Dermis blood vessel endothelial cell (primary cell): ENCODE results near the gene LRR1. TPM values are rescaled to one million over a fixed set of nuclear protein-coding genes. Genes with fewer than 3 reads are reported as not detected.
"Not testable (repeated sequence)": the region's sequence is repeated elsewhere in the genome, so short reads cannot be mapped to it uniquely, and the experiment has no call there.

Experiments used
- DNase-seq: peaks from one replicate; pipeline ENCODE4 v3.0.0; 2010
- total RNA-seq: library from RNA; depleted of rRNA; stranded (reverse); fragments of >200 nt; gene quantifications from 2 replicates; pipeline ENCODE4 v1.2.3, GENCODE V29; 2014

The LRR1 gene
- total RNA-seq, 1 donor from 2014 or later = 15.7 TPM

DNA sequence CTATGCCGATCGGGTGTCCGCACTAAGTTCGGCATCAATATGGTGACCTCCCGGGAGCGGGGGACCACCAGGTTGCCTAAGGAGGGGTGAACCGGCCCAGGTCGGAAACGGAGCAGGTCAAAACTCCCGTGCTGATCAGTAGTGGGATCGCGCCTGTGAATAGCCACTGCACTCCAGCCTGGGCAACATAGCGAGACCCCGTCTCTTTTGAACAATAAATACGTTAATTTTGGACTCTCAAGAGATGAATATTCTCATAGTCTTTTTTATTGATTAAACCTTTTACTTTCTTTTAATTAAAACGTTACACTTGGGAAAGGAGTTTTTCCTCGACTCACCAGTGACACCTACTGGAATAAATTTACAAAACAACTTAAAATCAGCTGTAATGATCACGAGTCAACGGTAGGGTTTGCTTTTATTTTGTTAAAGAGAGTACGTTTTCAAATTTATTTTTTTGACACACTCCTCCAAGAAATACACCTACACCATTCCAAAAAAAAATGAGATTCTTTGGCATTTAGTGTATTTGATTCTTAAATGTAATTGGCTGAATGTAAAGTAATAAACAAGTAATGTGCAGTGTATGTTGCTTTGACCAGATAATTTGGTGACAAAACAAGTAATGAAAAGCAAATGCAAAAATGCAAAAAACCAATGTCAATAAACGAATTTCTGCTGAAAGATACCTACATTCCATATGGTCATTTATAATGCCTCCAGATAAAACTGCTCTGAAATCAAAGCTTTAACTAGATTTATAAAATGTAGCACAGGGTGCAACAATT, 11.9 kb upstream of the LRR1 start:
- peak; percentile 83 for DNase-seq

DNA sequence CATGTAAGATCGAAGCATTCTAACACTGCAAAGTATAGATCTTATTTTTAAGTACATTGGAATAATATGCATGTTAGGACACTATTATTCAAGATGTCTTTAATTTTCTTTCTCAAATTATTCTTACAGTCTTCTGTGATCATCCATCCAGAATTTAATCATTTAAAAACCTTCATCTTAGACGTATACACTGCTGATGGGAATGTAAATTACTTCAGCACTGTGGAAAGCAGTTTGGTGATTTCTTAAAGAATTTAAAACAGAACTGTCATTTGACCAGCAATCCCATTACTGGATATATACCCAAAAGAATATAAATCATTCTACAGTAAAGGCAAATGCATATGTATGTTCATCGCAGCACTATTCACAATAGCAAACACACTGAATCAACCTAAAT, 9.4 kb upstream of the LRR1 start:
- DNase-seq = no peak

DNA sequence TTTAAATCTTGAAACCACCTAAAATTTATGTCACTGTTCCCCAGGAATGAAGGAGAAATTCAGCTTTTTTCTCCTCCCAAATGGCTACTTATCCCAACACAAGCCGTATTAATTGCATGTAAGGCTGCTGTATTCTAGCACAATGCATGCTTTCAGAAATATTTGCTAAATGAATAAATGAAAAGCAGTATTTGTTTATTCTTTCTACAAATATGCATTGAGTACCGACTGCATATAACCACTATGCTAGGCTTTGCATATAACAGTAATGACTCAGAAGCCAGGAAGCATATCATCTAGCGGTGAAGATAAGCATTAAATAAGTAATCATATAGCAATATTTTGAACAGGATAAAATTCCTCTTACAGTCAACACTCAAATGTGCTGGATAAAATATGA, 5.7 kb upstream of the LRR1 start:
- peak; percentile 10 for DNase-seq

DNA sequence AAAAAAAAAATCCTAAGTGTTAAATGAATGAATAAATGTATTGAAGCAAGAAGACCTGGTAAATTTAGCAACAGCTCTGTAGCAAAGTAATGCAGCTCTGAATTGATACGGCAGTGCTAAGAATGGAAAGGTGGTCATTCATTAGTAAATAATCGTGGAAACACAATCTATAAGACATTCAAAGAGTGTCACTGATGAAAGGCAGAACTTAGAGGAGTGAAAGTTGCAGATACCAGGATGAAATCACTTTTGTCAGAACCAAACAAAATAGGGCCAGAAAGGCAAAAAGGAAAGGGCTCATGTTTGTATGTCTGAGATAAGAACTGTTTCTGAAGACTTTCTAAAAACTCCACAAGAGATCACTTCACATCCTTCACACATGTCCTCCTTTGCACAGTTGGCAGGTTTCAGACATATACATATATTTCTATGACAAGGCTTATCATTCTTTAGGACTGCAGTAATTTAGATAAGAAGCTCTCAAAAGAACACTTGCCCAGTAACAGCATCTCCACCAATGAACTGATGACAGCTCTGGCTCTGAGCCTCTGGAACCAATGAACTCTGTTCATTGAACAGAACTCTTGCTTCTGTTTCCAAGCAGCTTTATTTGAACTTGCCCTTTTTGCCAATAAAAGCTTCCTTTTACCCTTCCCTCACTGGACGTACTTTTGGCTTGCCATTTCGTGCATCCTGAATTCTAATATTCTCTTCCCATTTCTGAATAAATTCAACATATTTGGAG, 4.2 kb upstream of the LRR1 start:
- peak; percentile 74 for DNase-seq

DNA sequence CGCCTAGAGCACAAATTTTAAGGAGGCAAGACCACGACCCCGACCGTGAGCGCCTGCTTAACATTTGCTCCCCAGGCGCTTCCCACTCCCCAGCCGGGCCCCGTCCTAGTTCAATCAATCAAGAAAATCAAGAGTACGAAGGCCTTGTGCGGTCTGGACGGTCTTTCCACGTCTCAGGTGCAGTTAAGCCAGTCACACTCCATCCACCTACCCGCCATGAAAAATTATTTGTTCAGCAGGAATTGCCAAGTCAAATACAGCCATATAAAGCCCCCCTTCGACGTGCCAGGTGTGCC, 603 bp upstream of the LRR1 start:
- no peak for DNase-seq

DNA sequence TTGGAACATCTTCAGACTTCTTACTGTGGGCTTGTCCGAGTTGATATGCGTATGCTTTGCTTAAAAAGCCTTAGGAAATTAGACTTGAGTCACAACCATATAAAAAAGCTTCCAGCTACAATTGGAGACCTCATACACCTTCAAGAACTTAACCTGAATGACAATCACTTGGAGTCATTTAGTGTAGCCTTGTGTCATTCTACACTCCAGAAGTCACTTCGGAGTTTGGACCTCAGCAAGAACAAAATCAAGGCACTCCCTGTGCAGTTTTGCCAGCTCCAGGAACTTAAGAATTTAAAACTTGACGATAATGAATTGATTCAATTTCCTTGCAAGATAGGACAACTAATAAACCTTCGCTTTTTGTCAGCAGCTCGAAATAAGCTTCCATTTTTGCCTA, 8.8 kb downstream of the LRR1 start:
- no peak for DNase-seq

DNA sequence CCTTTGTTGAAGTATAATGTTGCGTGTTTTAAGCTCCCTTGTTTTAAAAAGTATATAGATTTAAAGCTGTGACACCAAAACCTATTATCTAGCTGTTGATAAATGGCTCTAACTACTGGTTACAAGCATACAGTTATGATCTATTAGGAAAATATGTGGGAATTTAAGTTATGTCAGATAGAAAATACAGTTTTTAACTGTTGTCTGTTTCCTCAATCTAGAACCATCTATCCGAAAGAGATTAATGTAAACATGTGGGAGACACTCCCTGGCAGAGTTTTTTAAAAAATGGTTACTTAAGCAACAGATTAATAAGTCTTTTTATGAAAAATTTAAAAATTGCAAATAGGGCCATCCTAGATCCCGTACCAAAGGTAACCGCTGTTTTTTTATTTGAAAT, 13.5 kb downstream of the LRR1 start:
- DNase-seq = no peak

DNA sequence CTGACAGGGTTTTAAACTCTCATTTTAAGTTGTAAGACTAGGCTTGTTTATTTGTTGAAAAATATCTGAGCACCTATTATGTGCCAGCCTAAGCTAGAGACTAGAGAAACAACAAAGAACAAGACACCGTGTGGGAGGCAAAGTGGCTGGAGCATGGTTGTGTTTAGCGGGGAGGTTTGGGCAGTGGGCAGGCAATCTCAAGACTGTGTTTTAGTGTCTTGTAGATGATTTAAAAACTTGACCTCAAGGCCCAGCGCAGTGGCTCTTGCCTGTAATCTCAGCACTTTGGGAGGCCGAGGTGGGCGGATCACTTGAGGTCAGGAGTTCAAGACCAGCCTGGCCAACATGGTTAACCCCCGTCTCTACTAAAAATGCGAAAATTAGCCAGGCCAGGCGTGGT, 13.9 kb downstream of the LRR1 start:
- no peak for DNase-seq

DNA sequence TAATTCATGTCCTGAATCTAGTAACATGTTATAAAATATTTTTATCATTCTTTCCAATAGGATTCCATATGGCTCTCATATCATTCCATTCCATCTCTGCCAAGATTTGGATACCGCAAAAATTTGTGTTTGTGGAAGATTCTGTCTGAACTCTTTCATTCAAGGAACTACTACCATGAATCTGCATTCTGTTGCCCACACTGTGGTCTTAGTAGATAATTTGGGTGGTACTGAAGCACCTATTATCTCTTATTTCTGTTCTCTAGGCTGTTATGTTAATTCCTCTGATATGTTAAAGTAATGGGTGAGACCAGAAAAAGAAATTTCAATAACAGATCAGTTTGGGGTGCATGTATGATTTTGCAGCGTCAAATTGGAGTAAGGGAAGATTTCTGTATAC, 15.5 kb downstream of the LRR1 start:
- DNase-seq = no peak

DNA sequence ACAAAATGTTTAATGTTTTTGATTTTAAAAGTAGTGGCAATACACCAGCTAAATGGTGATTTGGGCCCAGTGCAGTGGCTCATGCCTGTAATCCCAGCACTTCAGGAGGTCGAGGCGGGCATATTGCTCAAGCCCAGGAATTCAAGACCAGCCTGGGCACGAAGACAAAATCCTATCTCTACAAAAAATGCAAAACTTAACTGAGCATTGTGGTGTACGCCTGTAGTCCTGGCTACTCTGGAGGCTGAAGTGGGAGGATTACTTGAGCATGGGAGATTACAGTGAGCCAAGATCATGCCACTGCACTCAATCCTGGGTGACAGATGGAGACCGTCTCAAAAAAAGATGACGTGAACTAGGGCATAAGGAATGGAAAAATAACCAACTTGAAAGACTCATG, 17.0 kb downstream of the LRR1 start:
- no peak for DNase-seq

DNA sequence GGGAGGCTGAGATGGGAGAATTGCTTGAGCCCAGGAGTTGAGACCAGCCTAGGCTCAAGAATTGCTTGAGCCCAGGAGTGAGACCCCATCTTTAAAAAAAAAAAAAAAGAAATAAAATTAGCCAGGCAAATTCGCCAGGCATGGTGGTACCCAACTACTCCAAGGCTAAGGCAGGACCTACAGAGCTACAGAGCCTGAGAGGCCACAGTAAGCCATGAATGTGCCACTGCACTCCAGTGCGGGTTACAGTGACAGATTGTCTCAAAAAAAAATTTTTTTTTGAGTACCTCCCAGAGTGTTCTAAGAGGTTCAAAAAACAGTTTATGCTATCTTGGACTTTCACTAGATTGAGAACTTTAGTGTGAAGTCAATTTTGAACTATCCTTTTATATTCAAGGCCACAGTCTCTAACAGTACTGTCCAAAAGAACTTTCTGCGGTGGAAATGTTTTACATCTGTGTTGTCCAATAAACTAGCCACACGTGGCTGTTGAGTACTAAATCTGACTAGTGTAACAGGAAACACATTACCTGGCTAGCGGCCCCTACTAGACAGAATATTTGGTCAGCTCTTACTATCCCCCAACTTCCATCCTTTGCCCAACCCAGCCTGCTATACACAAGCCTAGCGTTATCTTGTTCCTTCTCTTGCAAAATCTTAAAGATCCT, 19.2 kb downstream of the LRR1 start:
- no peak for DNase-seq

DNA sequence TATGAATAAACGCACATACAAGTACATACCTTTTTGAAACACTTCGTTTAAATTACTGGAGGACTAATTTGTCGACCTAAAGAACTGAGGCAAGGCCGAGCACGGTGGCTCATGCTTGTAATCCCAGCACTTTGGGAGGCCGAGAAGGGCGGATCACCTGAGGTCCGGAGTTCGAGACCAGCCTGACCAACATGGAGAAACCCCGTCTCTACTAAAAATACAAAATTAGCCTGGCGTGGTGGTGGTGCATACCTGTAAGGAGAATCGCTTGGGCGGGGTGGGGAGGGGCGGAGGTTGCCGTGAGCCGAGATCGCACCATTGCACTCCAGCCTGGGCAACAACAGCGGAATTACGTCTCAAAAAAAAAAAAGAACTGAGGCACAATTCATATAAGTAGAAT, 20.5 kb downstream of the LRR1 start:
- not testable (repeated sequence) for DNase-seq

DNA sequence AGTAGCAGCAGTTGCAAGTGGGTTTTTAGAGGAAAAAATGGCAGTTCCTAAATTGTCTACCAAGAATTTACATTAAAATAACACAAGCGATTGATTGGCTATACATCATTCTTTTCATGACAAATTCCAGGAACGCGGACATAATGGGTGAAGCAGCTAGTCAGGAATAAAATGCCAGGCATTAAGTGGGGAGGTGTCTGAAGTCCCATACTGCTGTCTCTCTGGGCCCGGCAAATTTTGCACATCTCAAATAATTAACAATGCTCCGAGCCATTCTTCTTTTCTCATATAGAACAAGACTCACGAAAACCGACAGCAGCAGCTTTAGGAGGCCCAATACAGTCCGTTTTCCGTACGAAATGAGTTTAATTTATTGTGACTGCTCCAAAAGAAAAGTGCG, 21.0 kb downstream of the LRR1 start:
- peak; percentile 13 for DNase-seq

DNA sequence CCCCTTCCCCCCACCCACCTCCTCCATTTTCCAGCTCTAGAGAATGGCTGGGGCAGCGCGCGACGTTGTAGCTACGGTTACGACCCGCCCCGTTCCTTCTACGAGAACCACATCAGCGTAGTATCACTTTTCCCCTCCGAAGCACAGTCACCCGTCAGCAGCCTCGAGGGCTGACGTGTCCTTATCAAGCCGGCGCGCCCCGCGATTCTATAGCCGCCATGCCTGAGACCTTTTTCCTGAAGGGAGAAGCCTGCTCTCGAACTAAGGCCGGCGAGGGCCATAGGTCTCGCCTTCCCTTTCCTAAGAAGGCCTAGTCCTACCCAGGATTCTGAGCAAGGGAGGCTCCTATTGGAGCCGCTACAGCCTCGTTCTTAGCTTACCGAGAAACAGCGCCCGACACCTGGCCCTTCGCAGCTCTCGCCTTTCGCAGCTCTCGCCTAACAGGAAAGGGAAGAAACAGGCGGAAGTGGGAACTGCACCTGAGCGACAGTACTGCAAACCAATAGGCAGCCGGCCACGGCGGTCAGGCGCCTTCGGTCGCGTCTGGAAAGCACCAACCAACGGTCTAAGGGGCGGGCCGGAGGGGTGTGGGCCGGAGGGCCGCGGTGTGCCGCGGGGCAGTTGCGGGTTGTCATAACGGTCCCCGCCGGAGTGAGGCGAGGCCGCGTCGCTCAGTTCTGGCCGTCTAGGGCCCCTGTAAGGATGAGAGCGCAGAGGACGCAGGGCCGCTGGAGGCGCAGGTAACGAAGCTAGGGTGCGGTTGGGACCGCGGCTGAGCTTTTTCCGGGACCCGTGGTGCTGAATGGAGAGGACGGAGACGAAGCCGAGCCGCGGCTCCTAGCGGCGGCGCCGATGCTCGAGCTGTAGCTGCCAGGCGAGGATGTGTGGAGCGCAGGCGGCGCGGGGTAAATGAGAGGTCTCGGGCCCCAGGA, 21.7 kb downstream of the LRR1 start, which contains the start of the genes MGAT2 and RPL36AL:
MGAT2 (plus strand) TSS at position 618 of the 932 bp plus-strand sequence. CDS start 470 bp downstream, outside the sequence.
RPL36AL (minus strand) TSS at position 445 of the 932 bp plus-strand sequence. CDS start 1,522 bp downstream, outside the sequence.
- peak; percentile 99 for DNase-seq

DNA sequence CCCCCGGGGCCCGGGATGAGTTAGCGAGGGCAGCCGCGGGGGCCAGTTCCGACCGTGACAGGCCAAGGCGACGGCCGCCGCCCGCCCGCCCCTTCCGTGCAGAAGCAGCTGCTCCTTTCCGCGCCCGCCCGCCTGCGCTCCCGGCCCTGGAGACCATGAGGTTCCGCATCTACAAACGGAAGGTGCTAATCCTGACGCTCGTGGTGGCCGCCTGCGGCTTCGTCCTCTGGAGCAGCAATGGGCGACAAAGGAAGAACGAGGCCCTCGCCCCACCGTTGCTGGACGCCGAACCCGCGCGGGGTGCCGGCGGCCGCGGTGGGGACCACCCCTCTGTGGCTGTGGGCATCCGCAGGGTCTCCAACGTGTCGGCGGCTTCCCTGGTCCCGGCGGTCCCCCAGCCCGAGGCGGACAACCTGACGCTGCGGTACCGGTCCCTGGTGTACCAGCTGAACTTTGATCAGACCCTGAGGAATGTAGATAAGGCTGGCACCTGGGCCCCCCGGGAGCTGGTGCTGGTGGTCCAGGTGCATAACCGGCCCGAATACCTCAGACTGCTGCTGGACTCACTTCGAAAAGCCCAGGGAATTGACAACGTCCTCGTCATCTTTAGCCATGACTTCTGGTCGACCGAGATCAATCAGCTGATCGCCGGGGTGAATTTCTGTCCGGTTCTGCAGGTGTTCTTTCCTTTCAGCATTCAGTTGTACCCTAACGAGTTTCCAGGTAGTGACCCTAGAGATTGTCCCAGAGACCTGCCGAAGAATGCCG, 22.6 kb downstream of the LRR1 start:
- DNase-seq = peak; percentile 80

DNA sequence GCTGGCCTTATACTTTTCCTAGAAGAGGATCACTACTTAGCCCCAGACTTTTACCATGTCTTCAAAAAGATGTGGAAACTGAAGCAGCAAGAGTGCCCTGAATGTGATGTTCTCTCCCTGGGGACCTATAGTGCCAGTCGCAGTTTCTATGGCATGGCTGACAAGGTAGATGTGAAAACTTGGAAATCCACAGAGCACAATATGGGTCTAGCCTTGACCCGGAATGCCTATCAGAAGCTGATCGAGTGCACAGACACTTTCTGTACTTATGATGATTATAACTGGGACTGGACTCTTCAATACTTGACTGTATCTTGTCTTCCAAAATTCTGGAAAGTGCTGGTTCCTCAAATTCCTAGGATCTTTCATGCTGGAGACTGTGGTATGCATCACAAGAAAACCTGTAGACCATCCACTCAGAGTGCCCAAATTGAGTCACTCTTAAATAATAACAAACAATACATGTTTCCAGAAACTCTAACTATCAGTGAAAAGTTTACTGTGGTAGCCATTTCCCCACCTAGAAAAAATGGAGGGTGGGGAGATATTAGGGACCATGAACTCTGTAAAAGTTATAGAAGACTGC, 23.4 kb downstream of the LRR1 start:
- no peak for DNase-seq

DNA sequence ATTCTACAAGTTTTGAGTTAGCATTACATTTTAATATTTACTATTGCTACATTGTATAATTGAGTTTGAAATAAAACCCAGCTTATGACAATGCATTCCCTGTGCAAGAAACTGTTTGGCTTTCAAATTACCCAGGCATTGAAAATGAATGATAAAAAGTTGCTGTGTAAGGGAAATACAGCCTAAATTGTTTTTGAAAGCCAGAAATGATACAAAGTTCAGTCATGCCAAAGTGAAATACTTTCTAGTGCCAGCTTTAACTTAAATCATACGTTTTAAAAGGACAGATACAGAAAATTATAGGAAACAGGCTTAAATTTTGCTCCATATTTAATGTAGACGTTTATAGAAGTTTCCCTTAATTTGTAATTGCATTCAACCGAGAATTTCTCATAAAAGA, 24.6 kb downstream of the LRR1 start:
- DNase-seq = no peak

DNA sequence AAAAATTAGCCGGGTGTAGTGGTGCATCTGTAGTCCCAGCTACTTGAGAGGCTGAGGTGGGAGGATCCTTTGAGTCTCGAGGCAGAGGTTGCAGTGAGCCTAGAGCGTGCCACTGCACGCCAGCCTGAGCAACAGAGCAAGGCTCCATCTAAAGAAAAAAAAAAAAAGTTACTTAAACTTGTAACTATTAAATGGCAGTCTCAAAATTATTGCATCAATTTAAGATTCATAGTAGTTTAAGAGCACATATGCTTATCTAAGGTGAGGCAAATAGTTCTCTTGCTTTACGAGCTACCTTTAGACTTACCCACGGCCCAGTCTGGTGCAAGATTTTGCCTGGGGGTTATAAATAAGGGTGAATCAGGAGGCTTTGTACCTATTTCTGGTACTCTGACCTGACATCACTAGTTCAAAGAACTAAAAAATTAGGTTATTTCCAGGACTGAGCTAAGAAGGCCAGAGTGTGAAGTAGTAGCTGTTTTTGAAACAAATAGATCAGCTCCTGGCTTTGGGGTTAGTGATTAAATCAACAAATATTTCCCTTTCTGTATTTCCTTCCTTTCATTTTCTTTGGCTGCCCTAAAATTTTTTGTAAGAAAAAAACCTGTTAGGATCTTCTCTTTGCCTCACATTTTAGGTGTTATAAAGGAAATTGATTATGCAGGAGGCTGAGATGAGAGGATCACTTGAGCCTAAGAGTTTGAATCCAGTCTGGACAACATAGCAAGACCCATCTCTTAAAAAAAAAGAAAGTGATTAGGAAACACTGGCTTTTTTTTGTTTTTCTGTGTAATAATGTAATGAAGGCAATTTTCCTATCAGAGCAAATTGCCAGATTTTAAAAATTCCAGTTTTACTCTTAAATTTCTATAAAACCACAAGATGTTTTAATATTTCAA, 25.4 kb downstream of the LRR1 start:
- DNase-seq = peak; percentile 29

DNA sequence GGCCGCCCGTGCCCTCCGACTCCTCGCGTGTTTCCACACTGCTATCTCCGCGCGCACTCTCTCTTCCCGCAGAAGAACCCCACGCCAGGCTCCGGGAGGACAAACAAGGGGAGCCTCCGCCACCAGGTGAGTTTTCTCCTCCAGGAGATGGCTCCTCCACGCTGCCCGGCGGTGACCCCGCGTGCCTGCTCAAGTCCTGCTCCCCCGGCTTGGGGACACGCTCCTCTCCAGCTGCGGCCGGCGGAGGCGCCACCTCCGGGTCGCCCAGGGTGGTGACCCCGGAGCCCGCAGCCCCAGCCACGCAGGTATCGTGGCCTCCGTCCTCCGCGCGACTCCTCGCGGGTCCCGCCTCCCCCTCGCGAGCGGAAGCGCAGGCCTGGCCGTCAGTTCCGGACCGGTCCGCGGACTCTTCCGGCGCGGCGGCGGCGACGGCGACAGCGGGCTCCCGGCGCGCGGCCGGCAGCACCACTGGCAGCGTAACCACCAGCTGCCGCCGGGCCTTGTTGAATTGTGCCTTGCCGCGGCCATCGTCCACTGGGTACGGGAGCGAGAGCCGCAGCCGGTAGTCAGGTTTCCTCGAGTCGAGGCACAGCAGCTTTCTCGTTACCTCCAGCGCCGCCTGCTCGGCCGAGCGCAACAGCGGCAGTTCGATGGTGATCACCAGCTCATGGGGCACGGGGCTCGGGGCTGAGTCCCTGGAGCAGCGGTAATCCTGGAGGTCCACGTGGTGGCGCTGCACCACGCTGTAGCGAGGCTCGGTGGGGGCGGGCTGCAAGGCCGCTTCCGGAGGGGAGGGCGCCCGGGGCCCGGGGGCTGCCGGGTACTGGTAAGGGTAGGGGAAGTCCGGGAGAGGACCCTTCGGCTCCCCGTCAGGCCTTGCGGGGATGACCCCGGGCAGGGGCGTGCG, 35.2 kb downstream of the LRR1 start:
- peak; percentile 98 for DNase-seq
